KMS-11 (cell line): ENCODE measurements around the gene EARS2.

Experiments
- H2AFZ ChIP-seq: fragments of 200-600 bp; sonication (generic); 2 replicates; pipeline ENCODE4 v1.6.1; 2016; ENCODE audit warnings: antibody characterized with exemption, mixed run types, low read depth
- H3K27ac ChIP-seq: fragments of 200-600 bp; sonication (generic); 2 replicates; pipeline ENCODE4 v1.6.1; 2016; ENCODE audit warnings: mild to moderate bottlenecking, mixed run types
- H3K27me3 ChIP-seq: fragments of 200-600 bp; sonication (generic); 2 replicates; pipeline ENCODE4 v1.6.1; 2017; ENCODE audit warnings: mild to moderate bottlenecking, low read depth, mixed run types, moderate library complexity; ENCODE audit not compliant: insufficient read depth
- H3K36me3 ChIP-seq: fragments of 200-600 bp; sonication (generic); 2 replicates; pipeline ENCODE4 v1.6.1; 2017; ENCODE audit warnings: mild to moderate bottlenecking, mixed run types; ENCODE audit not compliant: insufficient read depth
- H3K4me1 ChIP-seq: fragments of 200-600 bp; sonication (generic); 2 replicates; pipeline ENCODE4 v1.6.1; 2016; ENCODE audit warnings: mild to moderate bottlenecking, low read depth, mixed run types; ENCODE audit not compliant: poor library complexity, severe bottlenecking
- H3K4me2 ChIP-seq: fragments of 200-600 bp; sonication (generic); 2 replicates; pipeline ENCODE4 v1.7.0; 2016; ENCODE audit warnings: mild to moderate bottlenecking, mixed run types
- H3K4me3 ChIP-seq: fragments of 200-600 bp; sonication (generic); IDR thresholded peaks from 2 replicates; pipeline ENCODE4 v1.6.1; 2017; ENCODE audit warnings: low read depth, low read length, mixed read lengths; ENCODE audit not compliant: insufficient read depth
- H3K79me2 ChIP-seq: fragments of 200-600 bp; sonication (generic); 2 replicates; pipeline ENCODE4 v1.6.1; 2016; ENCODE audit warnings: low read depth, mixed run types; ENCODE audit not compliant: insufficient read depth
- H3K9ac ChIP-seq: fragments of 200-600 bp; sonication (generic); 2 replicates; pipeline ENCODE4 v1.6.1; 2016; ENCODE audit warnings: mild to moderate bottlenecking, mixed run types
- H4K20me1 ChIP-seq: fragments of 200-600 bp; sonication (generic); 2 replicates; pipeline ENCODE4 v1.6.1; 2016; ENCODE audit warnings: mild to moderate bottlenecking, mixed run types; ENCODE audit not compliant: insufficient read depth
- CTCF ChIP-seq: fragments of 200-600 bp; sonication (generic); conservative IDR thresholded peaks from 2 replicates; pipeline ENCODE4 v1.6.1; 2017; ENCODE audit warnings: low read depth, mild to moderate bottlenecking, antibody characterized with exemption, low read length, moderate library complexity, mixed read lengths

The EARS2 gene

GRCh38 chr16:23578101-23578830 lies 21.1 kb upstream of the EARS2 start:
- H3K4me1 ChIP-seq: peaks cover 5% of the 10 kb centered on the region
- H3K27me3 ChIP-seq: no peaks in the 10 kb centered on the region
- H3K79me2 ChIP-seq: no peaks in the 10 kb centered on the region
- no peaks in the 10 kb centered on the region; the same call in 1 of the 2 replicates for H3K36me3 ChIP-seq
- H3K27ac ChIP-seq: no peak overlapping the region
- no peak for TF ChIP-seq CTCF
- H2AFZ ChIP-seq: no peak overlapping the region
- H3K9ac ChIP-seq: no peak overlapping the region
- no peak overlapping the region for H3K4me3 ChIP-seq
- no peak overlapping the region for H3K4me2 ChIP-seq
- H4K20me1 ChIP-seq: no peaks in the 10 kb centered on the region

DNA sequence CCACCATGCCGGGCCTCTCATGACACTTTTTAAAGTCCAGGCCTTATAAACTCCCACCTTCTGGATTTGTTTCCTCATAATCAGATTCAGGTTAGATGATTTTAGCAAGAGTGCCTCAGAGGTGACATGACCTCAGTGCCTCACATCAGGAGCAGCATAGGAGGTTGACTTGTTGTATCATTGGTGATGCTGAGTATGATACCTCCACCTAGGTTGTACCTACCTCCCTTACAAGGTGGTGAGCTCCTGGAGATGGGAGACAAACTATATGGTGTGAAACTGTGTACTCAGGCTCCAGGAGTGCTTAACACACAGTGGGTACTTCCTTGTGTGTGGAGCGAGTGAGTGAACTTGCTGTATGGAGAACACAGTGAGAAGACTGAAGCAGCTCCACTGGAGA lies 20.3 kb upstream of the EARS2 start:
- Histone ChIP-seq H3K79me2 (no peaks in the 10 kb centered on the region), H3K27me3 (no peaks in the 10 kb centered on the region), H3K27ac (no peak overlapping the region), H2AFZ (no peak overlapping the region), H3K36me3 (no peaks in the 10 kb centered on the region; the same call in 1 of the 2 replicates), H3K4me2 (no peak overlapping the region), H3K4me1 (peaks cover 5% of the 10 kb centered on the region), H3K9ac (no peak overlapping the region), H3K4me3 (no peak overlapping the region), H4K20me1 (no peaks in the 10 kb centered on the region)
- TF ChIP-seq CTCF: no peak

GRCh38 chr16:23575834-23576233 lies 18.7 kb upstream of the EARS2 start:
- Histone ChIP-seq H3K4me2 (no peak overlapping the region), H3K79me2 (no peaks in the 10 kb centered on the region), H2AFZ (no peak overlapping the region), H3K27me3 (no peaks in the 10 kb centered on the region), H3K4me1 (no peaks in the 10 kb centered on the region), H3K36me3 (no peaks in the 10 kb centered on the region; the same call in 1 of the 2 replicates), H3K4me3 (no peak overlapping the region), H3K9ac (no peak overlapping the region), H4K20me1 (no peaks in the 10 kb centered on the region), H3K27ac (no peak overlapping the region)
- no peak for TF ChIP-seq CTCF

GRCh38 chr16:23573817-23574216 lies 16.7 kb upstream of the EARS2 start:
- H3K36me3 ChIP-seq: no peaks in the 10 kb centered on the region; the same call in 1 of the 2 replicates

More at GRCh38 chr16:23573817-23574216, 16.7 kb upstream of the EARS2 start:
- Histone ChIP-seq H3K27me3 (no peaks in the 10 kb centered on the region), H3K9ac (no peak overlapping the region), H3K4me1 (no peaks in the 10 kb centered on the region), H2AFZ (no peak overlapping the region), H3K4me3 (no peak overlapping the region), H4K20me1 (no peaks in the 10 kb centered on the region), H3K27ac (no peak overlapping the region), H3K4me2 (no peak overlapping the region), H3K79me2 (no peaks in the 10 kb centered on the region)
- TF ChIP-seq CTCF: no peak
